ENCODE results near the gene C2orf76. TPM values are rescaled to one million over a fixed set of nuclear protein-coding genes. Genes with fewer than 3 reads are reported as not detected.

The C2orf76 gene
- polyA plus RNA-seq (2012; ENCODE audit: insufficient read depth, insufficient read length, low read depth), result 6.7 TPM

DNA sequence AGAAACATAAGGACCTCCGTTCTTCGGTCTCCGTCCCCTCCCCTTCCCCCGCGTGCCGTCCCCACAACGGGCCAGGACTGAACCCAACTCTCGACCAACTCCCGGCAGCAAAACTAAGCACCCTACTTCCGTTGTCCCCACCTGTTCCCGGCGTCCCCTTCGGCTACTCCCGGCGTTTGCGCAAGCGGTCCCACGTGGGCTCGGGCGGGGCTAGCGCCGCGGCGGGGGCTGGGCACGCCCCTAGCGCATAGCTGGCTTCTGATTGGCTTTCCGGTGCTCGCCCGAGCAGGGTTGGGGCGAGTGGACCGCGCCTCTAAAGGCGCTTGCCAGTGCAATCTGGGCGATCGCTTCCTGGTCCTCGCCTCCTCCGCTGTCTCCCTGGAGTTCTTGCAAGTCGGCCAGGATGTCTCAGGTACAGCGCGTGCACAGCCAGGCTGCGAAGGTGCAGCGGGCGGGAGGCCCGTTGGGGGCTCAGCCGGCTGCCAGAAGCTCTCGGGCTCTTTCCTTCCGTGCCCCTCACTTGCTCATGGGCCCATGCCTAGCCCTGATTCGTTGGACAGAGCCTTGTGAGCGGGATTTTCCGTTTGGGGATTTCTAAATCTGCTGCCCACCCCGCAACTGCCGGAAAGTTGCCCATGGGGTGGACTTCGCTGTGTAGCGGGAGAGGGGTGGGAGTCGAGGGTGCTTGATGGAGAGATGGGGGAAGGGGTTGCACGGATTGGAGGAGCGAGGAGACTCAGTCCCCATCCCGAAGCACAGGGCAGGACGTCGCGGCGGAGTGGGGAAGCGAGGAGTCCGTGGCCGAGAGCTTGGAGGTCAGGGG, at the start of gene C2orf76, which contains the start of gene DBI:
TSS of gene C2orf76 (minus strand) at position 186 of the 823 bp plus-strand sequence. CDS start 26,875 bp downstream, outside the sequence.
TSS of gene DBI (plus strand) at position 329 of the 823 bp plus-strand sequence. CDS start at position 404, 75 bp downstream.
- Histone ChIP-seq H3K4me3 (ENCODE audit: low read depth, low read length) (peak within 1 kb of the TSS; percentile 81), H3K27me3 (no peaks in the 10 kb centered on the region), H3K9me3 (no peaks in the 10 kb centered on the region), H3K4me1 (no peaks in the 10 kb centered on the region), H3K36me3 (no peaks in the 10 kb centered on the region; the same call in 1 of the 2 replicates)
- peak; percentile 86 for DNase-seq
- TF ChIP-seq, protein P1, sequence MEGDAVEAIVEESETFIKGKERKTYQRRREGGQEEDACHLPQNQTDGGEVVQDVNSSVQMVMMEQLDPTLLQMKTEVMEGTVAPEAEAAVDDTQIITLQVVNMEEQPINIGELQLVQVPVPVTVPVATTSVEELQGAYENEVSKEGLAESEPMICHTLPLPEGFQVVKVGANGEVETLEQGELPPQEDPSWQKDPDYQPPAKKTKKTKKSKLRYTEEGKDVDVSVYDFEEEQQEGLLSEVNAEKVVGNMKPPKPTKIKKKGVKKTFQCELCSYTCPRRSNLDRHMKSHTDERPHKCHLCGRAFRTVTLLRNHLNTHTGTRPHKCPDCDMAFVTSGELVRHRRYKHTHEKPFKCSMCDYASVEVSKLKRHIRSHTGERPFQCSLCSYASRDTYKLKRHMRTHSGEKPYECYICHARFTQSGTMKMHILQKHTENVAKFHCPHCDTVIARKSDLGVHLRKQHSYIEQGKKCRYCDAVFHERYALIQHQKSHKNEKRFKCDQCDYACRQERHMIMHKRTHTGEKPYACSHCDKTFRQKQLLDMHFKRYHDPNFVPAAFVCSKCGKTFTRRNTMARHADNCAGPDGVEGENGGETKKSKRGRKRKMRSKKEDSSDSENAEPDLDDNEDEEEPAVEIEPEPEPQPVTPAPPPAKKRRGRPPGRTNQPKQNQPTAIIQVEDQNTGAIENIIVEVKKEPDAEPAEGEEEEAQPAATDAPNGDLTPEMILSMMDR (IDR thresholded peaks at IDR 0.05; ENCODE audit: low read depth, low read length), result no peak

DNA sequence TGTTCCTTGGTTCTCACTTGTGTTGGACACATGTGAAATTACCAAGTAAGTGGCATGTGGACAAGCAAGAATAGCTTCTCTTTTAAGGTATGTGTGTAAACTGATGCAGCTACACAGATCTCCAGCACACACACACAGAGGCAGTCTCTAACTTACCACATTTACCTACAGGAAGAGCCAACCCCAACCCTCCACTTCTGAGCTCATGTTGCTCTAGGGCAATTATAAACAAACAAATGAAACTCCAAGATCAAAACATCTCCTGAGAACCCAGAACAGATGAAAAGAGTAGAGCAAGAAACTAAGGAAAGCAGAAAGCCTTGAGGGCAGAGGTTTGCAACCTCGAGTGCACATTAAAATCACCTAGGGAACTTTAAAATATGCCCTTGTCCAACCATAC, 49.0 kb upstream of the C2orf76 start:
- DNase-seq, result no peak
- Histone ChIP-seq H3K9me3 (no peaks in the 10 kb centered on the region), H3K4me3 (ENCODE audit: low read depth, low read length) (no peak overlapping the region), H3K4me1 (no peaks in the 10 kb centered on the region), H3K36me3 (no peaks in the 10 kb centered on the region), H3K27me3 (no peaks in the 10 kb centered on the region)
- TF ChIP-seq, protein P1 (IDR thresholded peaks at IDR 0.05; ENCODE audit: low read depth, low read length), result no peak

DNA sequence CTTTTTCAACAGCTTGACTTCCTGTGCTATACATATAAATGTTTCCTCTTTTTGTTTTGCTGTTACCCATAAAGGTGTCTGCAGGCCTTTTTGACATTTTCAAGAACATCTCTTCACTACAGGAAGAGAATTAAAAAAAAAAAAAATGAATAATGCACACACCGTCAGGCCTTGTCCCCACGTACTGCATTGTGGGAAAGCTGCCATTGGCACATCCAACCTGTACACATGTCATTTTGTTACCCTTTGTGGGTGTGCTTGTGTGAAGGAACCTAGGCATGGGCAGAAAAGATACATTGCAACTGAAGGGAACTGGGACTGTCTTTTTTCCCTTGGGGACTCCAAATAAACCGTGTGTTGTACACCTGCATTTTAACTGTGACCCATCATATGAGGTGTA, 48.3 kb upstream of the C2orf76 start:
- no peaks in the 10 kb centered on the region for H3K9me3 ChIP-seq
- no peak for DNase-seq
- no peaks in the 10 kb centered on the region for H3K27me3 ChIP-seq
- H3K4me1 ChIP-seq, result no peaks in the 10 kb centered on the region
- TF ChIP-seq, protein P1 (IDR thresholded peaks at IDR 0.05; ENCODE audit: low read depth, low read length), result no peak
- H3K36me3 ChIP-seq, result no peaks in the 10 kb centered on the region
- no peak overlapping the region for H3K4me3 ChIP-seq (ENCODE audit: low read depth, low read length)

DNA sequence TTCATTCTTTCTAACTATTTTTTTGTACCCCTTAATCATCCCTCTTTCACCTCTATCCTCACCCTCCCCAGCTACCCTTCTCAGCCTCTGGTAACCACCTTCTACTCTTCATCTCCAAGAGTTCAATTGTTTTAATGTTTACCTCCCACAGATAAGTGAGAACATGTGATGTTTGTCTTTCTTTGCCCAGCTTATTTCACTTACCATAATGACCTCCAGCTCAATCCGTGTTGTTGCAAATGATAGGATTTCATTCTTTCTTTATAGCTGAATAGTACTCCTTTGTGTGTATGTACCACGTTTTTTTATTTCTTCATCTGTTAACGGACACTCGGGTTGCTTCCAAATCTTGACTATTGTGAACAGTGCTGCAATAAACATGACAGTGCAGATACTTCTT, 42.9 kb upstream of the C2orf76 start:
- Histone ChIP-seq H3K27me3 (no peaks in the 10 kb centered on the region), H3K9me3 (no peaks in the 10 kb centered on the region), H3K36me3 (no peaks in the 10 kb centered on the region), H3K4me1 (no peaks in the 10 kb centered on the region), H3K4me3 (ENCODE audit: low read depth, low read length) (no peak overlapping the region)
- DNase-seq, result no peak
- TF ChIP-seq, protein P1 (IDR thresholded peaks at IDR 0.05; ENCODE audit: low read depth, low read length), result no peak

DNA sequence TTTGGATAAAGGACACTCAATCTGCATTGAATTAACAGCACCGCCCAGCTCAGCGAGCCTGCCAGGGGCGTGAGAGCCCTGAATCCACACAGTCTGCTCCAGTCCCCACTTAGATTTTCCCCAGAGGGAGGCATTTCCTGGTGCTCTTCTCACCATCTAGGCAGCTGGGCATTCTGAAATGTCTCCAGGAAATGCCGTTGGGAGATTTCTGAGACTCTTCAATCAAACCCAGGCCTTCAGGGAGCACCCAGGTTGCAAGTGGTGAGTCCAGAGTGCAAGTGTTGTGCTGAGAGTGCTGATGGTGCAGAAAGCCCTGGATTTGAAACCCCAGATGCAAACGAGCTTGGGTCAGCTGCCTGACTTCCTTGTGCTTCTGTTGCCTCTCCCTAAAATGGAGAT, 41.6 kb upstream of the C2orf76 start:
- no peaks in the 10 kb centered on the region for H3K9me3 ChIP-seq
- H3K27me3 ChIP-seq, result no peaks in the 10 kb centered on the region
- no peak for DNase-seq
- TF ChIP-seq, protein P1 (IDR thresholded peaks at IDR 0.05; ENCODE audit: low read depth, low read length), result no peak
- H3K4me1 ChIP-seq, result no peaks in the 10 kb centered on the region
- no peak overlapping the region for H3K4me3 ChIP-seq (ENCODE audit: low read depth, low read length)
- no peaks in the 10 kb centered on the region for H3K36me3 ChIP-seq
